Common myeloid progenitor, CD34-positive (primary cell): ENCODE data around the gene ALDH1L2. TPM values are rescaled to one million over a fixed set of nuclear protein-coding genes. Genes with fewer than 3 reads are reported as not detected.

Experiments
- CTCF ChIA-PET: fragments of 350-600 bp; sonication (Branson Sonifier 250); formaldehyde crosslinking; loops from one replicate; lab custom pipeline; 2021; ENCODE audit warnings: antibody characterized with exemption; lab: Charles Lee
- POLR2A ChIA-PET: fragments of 350-600 bp; sonication (Branson Sonifier 250); formaldehyde crosslinking; loops from one replicate; lab custom pipeline; 2021; ENCODE audit warnings: antibody characterized with exemption; lab: Charles Lee
- DNase-seq, 3 donors: peaks; one replicate each; pipeline versions ENCODE4 v3.0.0 to v3.0.0-alpha.2; 2013
- H3K27ac ChIP-seq, 2 experiments: 1 replicate in 1 of 2; 2 replicates in 1 of 2; pipeline ENCODE4 v1.7.0; 2013; ENCODE audit warnings: inconsistent platforms in 2 of 2, low read length in 2 of 2, mild to moderate bottlenecking in 2 of 2, low read depth in 1 of 2, moderate library complexity in 1 of 2; ENCODE audit not compliant: severe bottlenecking in 2 of 2, insufficient read depth in 1 of 2, poor library complexity in 1 of 2
- H3K27me3 ChIP-seq, 5 experiments: replicated peaks in 2 of 5; 1 replicate in 3 of 5; 2 replicates in 2 of 5; pipeline versions ENCODE4 v1.6.1 to v1.7.0; 2013; ENCODE audit warnings: low read length in 4 of 5, mild to moderate bottlenecking in 2 of 5, moderate library complexity in 2 of 5, inconsistent platforms in 1 of 5; ENCODE audit not compliant: insufficient read depth in 5 of 5, control insufficient read depth in 4 of 5
- H3K36me3 ChIP-seq, 4 experiments: 1 replicate in 2 of 4; 2 replicates in 2 of 4; pipeline versions ENCODE4 v1.6.1 to v1.7.0; 2013; ENCODE audit warnings: low read length in 3 of 4, control low read depth in 1 of 4, mild to moderate bottlenecking in 1 of 4; ENCODE audit not compliant: control insufficient read depth in 4 of 4, insufficient read depth in 4 of 4
- H3K4me1 ChIP-seq, 4 experiments: 1 replicate in 3 of 4; 2 replicates in 1 of 4; pipeline versions ENCODE4 v1.6.1 to v1.7.1; 2013; ENCODE audit warnings: low read length in 3 of 4, mild to moderate bottlenecking in 3 of 4, control low read depth in 1 of 4, inconsistent platforms in 1 of 4, moderate library complexity in 1 of 4; ENCODE audit not compliant: control insufficient read depth in 4 of 4, insufficient read depth in 4 of 4; ENCODE audit errors: control extremely low read depth in 1 of 4
- H3K4me3 ChIP-seq, 7 experiments: 1 replicate in 4 of 7; 2 replicates in 3 of 7; pipeline versions ENCODE4 v1.5.1 to v1.7.0; 2013; ENCODE audit warnings: mild to moderate bottlenecking in 7 of 7, low read length in 6 of 7, moderate library complexity in 6 of 7, inconsistent platforms in 2 of 7, low read depth in 2 of 7, control low read depth in 1 of 7; ENCODE audit not compliant: insufficient read depth in 4 of 7, control insufficient read depth in 1 of 7; ENCODE audit errors: extremely low read depth in 1 of 7
- H3K9me3 ChIP-seq, 5 experiments: 1 replicate in 4 of 5; 2 replicates in 1 of 5; pipeline versions ENCODE4 v1.6.1 to v1.7.1; 2013; ENCODE audit warnings: low read length in 4 of 5, mild to moderate bottlenecking in 2 of 5, inconsistent platforms in 1 of 5, low read depth in 1 of 5, moderate library complexity in 1 of 5; ENCODE audit not compliant: control insufficient read depth in 4 of 5, insufficient read depth in 2 of 5; ENCODE audit errors: control extremely low read depth in 1 of 5
- WGBS: methylation state at CpG from one replicate; pipeline ENCODE4 v1.1.5; 2013; ENCODE audit not compliant: insufficient coverage; 5-methylcytosine and 5-hydroxymethylcytosine counted together
- polyA plus RNA-seq: library from polyadenylated mRNA; unstranded; fragments of 120-200 nt; gene quantifications from one replicate; pipeline ENCODE4 v1.2.1, GENCODE V29; 2013

ALDH1L2 gene
- 0.25 TPM for polyA plus RNA-seq

DNA sequence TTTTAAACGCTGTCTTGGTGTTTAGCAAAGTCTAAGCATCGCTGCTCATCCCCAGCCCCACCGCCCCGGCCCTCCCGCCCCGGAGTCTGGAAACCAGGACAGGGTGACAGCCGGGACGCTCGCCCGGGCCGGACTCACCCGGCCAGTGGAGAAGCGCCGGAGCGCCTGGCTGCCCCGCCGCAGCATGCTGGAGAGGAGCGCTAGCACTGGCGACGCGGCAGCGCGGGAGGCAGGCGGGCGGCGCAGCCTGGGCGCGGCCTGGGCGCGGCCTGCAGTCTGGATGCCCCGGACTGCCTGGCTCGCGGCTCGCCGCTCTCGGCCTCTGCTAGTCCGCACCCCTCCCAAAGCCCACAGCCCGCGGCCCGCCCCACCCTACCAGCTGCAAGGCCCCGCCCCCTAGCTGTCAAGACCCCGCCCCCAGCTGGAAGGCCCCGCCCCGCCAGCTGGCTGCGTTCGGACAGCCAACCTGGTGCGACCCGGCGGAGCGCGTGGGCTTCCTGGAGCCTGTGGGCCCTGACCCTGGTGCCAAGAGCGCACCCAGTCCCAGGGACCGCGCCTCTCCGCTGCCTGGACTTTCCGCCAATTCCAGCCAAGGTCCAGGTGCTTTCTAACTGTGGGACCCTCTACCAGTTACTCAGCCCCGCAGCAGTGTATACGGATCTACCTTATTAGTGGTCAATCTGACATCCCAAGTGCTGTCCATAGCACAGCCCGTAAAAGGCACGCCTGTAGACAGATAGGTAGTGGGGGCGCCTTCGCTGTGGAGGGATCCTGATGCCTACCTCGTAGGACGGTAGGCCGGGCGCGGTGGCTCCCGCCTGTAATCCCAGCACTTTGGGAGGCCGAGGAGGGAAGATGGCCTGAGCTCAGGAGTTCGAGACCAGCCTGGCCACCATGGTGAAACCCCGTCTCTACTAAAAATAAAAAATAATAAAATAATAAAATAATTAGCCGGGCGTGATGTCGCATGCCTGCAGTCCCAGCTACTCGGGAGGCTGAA lies at the start of gene ALDH1L2:
Gene ALDH1L2, minus strand, starts transcription at position 208 of the 1,000 bp plus-strand sequence. Its CDS starts 22 bp downstream, at position 186.
- POLR2A ChIA-PET: no interaction called here
- H3K4me3 ChIP-seq: peak within 1 kb of the TSS; percentile 5 to 80 (median 61)

GRCh38 chr12:105120551-105120950 lies 36.3 kb upstream of the ALDH1L2 start:
- DNase-seq: no peak
- H3K4me3 ChIP-seq: no peak overlapping the region
- no peak overlapping the region for H3K27ac ChIP-seq
- no peaks in the 10 kb centered on the region for H3K9me3 ChIP-seq
- CTCF ChIA-PET: interaction anchor here (2.4 kb wide), 1 partner anchor 18 kb away, joined by 6 read pairs; no protein-coding TSS in a partner anchor
- POLR2A ChIA-PET: interaction anchor here (1.2 kb wide), 1 partner anchor 13 kb away, joined by 3 read pairs; the partner anchor contains the start of gene WASHC4
- no peaks in the 10 kb centered on the region for H3K27me3 ChIP-seq
- H3K36me3 ChIP-seq: peaks cover 27 to 88% (median 58%) of the 10 kb centered on the region in 4 experiments
- H3K4me1 ChIP-seq: no peaks in the 10 kb centered on the region
- no CpG with 5 or more reads among the region's 2 CpGs for WGBS

More for the DNA sequence above, at the start of gene ALDH1L2:
- DNase-seq: peak; percentile 59 to 78 (median 69)
- CTCF ChIA-PET: interaction anchor here (1.2 kb wide), 1 partner anchor 21 kb away, joined by 3 read pairs; no protein-coding TSS in a partner anchor
- WGBS: 28% methylated on average over 62 of the region's 75 CpGs
- Histone ChIP-seq H3K27me3 (peaks cover 0 to 14% (median 0%) of the 10 kb centered on the region in 5 experiments), H3K36me3 (no peaks in the 10 kb centered on the region), H3K9me3 (peaks cover 0 to 3% (median 0%) of the 10 kb centered on the region in 5 experiments), H3K4me1 (peaks cover 8 to 13% (median 9%) of the 10 kb centered on the region in 4 experiments), H3K27ac (no peak within 1 kb of the TSS)

DNA sequence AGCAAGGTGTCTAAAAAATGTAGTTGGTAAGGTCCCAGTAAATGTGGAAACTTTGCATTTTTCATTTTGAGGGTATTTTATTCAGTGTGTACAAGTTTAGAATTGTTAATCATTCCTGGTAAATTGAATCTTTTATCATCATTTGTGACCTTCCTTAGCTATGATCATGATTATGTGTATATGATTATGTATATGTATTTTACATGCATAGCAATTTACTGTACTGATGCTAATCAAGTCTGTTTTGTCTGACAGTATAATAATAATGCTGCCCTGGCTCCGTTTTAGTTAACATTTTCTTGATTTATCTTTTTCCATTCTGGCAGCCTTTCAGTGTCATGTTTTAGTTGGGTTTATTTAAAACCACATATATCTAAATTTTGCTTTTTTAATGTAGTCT lies 32.7 kb upstream of the ALDH1L2 start:
- ChIA-PET POLR2A (interaction anchor here (1.3 kb wide), 1 partner anchor 9 kb away, joined by 8 read pairs; the partner anchor contains the start of gene WASHC4), CTCF (no interaction called here)
- Histone ChIP-seq H3K27me3 (no peaks in the 10 kb centered on the region), H3K36me3 (peaks cover 22 to 85% (median 55%) of the 10 kb centered on the region in 4 experiments), H3K27ac (no peak overlapping the region), H3K9me3 (peaks cover 0 to 4% (median 0%) of the 10 kb centered on the region in 5 experiments), H3K4me3 (no peak overlapping the region), H3K4me1 (peaks cover 0 to 4% (median 0%) of the 10 kb centered on the region in 4 experiments)
- WGBS: no CpG with 5 or more reads among the region's 1 CpG
- DNase-seq: no peak

GRCh38 chr12:105113094-105113493 lies 28.8 kb upstream of the ALDH1L2 start:
- H3K36me3 ChIP-seq: peaks cover 15 to 57% (median 40%) of the 10 kb centered on the region in 4 experiments
- no peak for DNase-seq
- POLR2A ChIA-PET: no interaction called here

GRCh38 chr12:105110851-105111250 lies 26.6 kb upstream of the ALDH1L2 start:
- Histone ChIP-seq H3K4me3 (peak overlapping the region in 4 of 7 experiments; percentile 14 to 99 (median 36)), H3K4me1 (peaks cover 4 to 34% (median 25%) of the 10 kb centered on the region in 4 experiments), H3K36me3 (peaks cover 7 to 37% (median 23%) of the 10 kb centered on the region in 4 experiments), H3K27ac (peak overlapping the region in 1 of 2 experiments; percentile 86), H3K27me3 (peaks cover 0 to 1% (median 0%) of the 10 kb centered on the region in 5 experiments), H3K9me3 (peaks cover 0 to 4% (median 0%) of the 10 kb centered on the region in 5 experiments)
- WGBS: no CpG with 5 or more reads among the region's 4 CpGs
- POLR2A ChIA-PET: no interaction called here
- no peak for DNase-seq
- CTCF ChIA-PET: no interaction called here

More at GRCh38 chr12:105113094-105113493, 28.8 kb upstream of the ALDH1L2 start:
- H3K9me3 ChIP-seq: peaks cover 0 to 4% (median 0%) of the 10 kb centered on the region in 5 experiments
- peaks cover 4 to 30% (median 18%) of the 10 kb centered on the region in 4 experiments for H3K4me1 ChIP-seq
- no peak overlapping the region for H3K4me3 ChIP-seq
- CTCF ChIA-PET: no interaction called here
- H3K27me3 ChIP-seq: no peaks in the 10 kb centered on the region
- H3K27ac ChIP-seq: no peak overlapping the region
- WGBS: no CpG with 5 or more reads among the region's 3 CpGs

- H3K9me3 ChIP-seq: peaks cover 0 to 4% (median 0%) of the 10 kb centered on the region in 5 experiments
- peak overlapping the region in 6 of 7 experiments; percentile 89 to 99 (median 98) for H3K4me3 ChIP-seq
- POLR2A ChIA-PET: interaction anchor here (1.0 kb wide), 1 partner anchor 823 kb away, joined by 3 read pairs; no protein-coding TSS in a partner anchor
- peaks cover 0 to 1% (median 0%) of the 10 kb centered on the region in 5 experiments for H3K27me3 ChIP-seq
- CTCF ChIA-PET: interaction anchor here (0.9 kb wide), 1 partner anchor 14 kb away, joined by 3 read pairs; no protein-coding TSS in a partner anchor
- WGBS: 1% methylated on average over 9 of the region's 13 CpGs
- peaks cover 4 to 27% (median 15%) of the 10 kb centered on the region in 4 experiments for H3K36me3 ChIP-seq
- peaks cover 4 to 34% (median 25%) of the 10 kb centered on the region in 4 experiments for H3K4me1 ChIP-seq
- peak overlapping the region; percentile 71 to 86 for H3K27ac ChIP-seq
- no peak for DNase-seq
Measured at GRCh38 chr12:105109465-105110212, 25.4 kb upstream of the ALDH1L2 start.
